ENCODE data around the gene C5orf46.
"Not testable (repeated sequence)": the region's sequence is repeated elsewhere in the genome, so short reads cannot be mapped to it uniquely, and the experiment has no call there.

C5orf46 gene

GRCh38 chr5:147893820-147894219 is 12.5 kb downstream of the C5orf46 start:
- DNase-seq (ENCODE audit: low spot score), result no peak

GRCh38 chr5:147892696-147893296 is 13.5 kb downstream of the C5orf46 start:
- DNase-seq (ENCODE audit: low spot score), result no peak

- no peak for DNase-seq (ENCODE audit: low spot score)
Measured at GRCh38 chr5:147887930-147888329, 18.4 kb downstream of the C5orf46 start.

- DNase-seq (ENCODE audit: low spot score), result peak; percentile 72
Measured at GRCh38 chr5:147887026-147887627, 19.2 kb downstream of the C5orf46 start.

- no peak for DNase-seq (ENCODE audit: low spot score)
Measured at GRCh38 chr5:147882586-147883313, 23.6 kb downstream of the C5orf46 start.

- DNase-seq (ENCODE audit: low spot score), result no peak
Measured at GRCh38 chr5:147880487-147880886, 25.9 kb downstream of the C5orf46 start.

GRCh38 chr5:147879784-147880183 is 26.6 kb downstream of the C5orf46 start:
- DNase-seq (ENCODE audit: low spot score), result no peak

GRCh38 chr5:147878066-147878759 is 28.1 kb downstream of the C5orf46 start, which contains the start of gene SCGB3A2:
SCGB3A2 (plus strand) TSS chr5:147878711; CDS start chr5:147878804, 93 bp downstream.
- no peak for DNase-seq (ENCODE audit: low spot score)

GRCh38 chr5:147876626-147877025 is 29.7 kb downstream of the C5orf46 start:
- no peak for DNase-seq (ENCODE audit: low spot score)

GRCh38 chr5:147876141-147876540 is 30.2 kb downstream of the C5orf46 start:
- no peak for DNase-seq (ENCODE audit: low spot score)

GRCh38 chr5:147874910-147875367 is 31.4 kb downstream of the C5orf46 start:
- DNase-seq (ENCODE audit: low spot score), result no peak

GRCh38 chr5:147874118-147874875 is 32.0 kb downstream of the C5orf46 start:
- not testable (repeated sequence) for DNase-seq (ENCODE audit: low spot score)

- DNase-seq (ENCODE audit: low spot score), result not testable (repeated sequence)
Measured at GRCh38 chr5:147872744-147873435, 33.4 kb downstream of the C5orf46 start.

GRCh38 chr5:147871980-147872549 is 34.3 kb downstream of the C5orf46 start:
- not testable (repeated sequence) for DNase-seq (ENCODE audit: low spot score)

GRCh38 chr5:147869892-147870291 is 36.4 kb downstream of the C5orf46 start:
- not testable (repeated sequence) for DNase-seq (ENCODE audit: low spot score)

GRCh38 chr5:147869112-147869511 is 37.2 kb downstream of the C5orf46 start:
- no peak for DNase-seq (ENCODE audit: low spot score)

GRCh38 chr5:147863454-147864158 is 42.7 kb downstream of the C5orf46 start:
- DNase-seq (ENCODE audit: low spot score), result no peak

- no peak for DNase-seq (ENCODE audit: low spot score)
Measured at GRCh38 chr5:147860641-147861025, 45.7 kb downstream of the C5orf46 start.

- no peak for DNase-seq (ENCODE audit: low spot score)
Measured at GRCh38 chr5:147859962-147860640, 46.2 kb downstream of the C5orf46 start.

Measured in cerebellar cortex (tissue), 1 donor.